Esophagus squamous epithelium (tissue), 4 donors: Measurements from ENCODE around the gene ANK2.

Source experiments
- CTCF ChIP-seq, 6 experiments: fragments of 450-650 bp in 4 of 6; fragments of 200-600 bp in 2 of 6; sonication (generic) in 2 of 6; IDR thresholded peaks; one replicate each; pipeline ENCODE4 v1.5.1; 2016 to 2019; ENCODE audit warnings: antibody characterized with exemption in 6 of 6, mild to moderate bottlenecking in 4 of 6, moderate library complexity in 4 of 6
- POLR2A ChIP-seq, 4 donors: fragments of 450-650 bp; IDR thresholded peaks; one replicate each; pipeline ENCODE4 v1.6.1; 2017; ENCODE audit warnings: antibody characterized with exemption in 4 of 4, mild to moderate bottlenecking in 4 of 4, moderate library complexity in 3 of 4

- TF ChIP-seq CTCF (IDR thresholded peaks at IDR 0.05) (no peak), POLR2A (IDR thresholded peaks at IDR 0.05) (no peak)
Observed at GRCh38 chr4:113057891-113058290, 8.4 kb downstream of the ANK2 start.
